HEK293 (cell line): ENCODE measurements around the gene MALL.

Experiments
- CTCF ChIA-PET: fragments of 350-600 bp; formaldehyde crosslinking; extraction: SDS; loops from one replicate; lab custom pipeline; 2021; ENCODE audit warnings: antibody characterized with exemption; lab: Yijun Ruan, JAX
- POLR2A ChIA-PET: fragments of 300-600 bp; formaldehyde crosslinking; extraction: SDS; loops from one replicate; lab custom pipeline; 2020; ENCODE audit warnings: antibody characterized with exemption, inconsistent platforms; lab: Yijun Ruan, JAX
- H3K27ac ChIP-seq: fragments of 200-500 bp; sonication (Bioruptor generic); 2 replicates; pipeline ENCODE4 v1.5.1; 2014; ENCODE audit warnings: low read depth, low read length, control low read depth, inconsistent platforms; ENCODE audit errors: extremely low read depth
- H3K36me3 ChIP-seq, 2 experiments: fragments of 200-500 bp in 1 of 2; sonication (Bioruptor generic) in 1 of 2; 1 replicate in 1 of 2; 2 replicates in 1 of 2; pipeline ENCODE4 v1.5.1; 2014 to 2017; ENCODE audit warnings: inconsistent platforms in 2 of 2, low read length in 2 of 2; ENCODE audit not compliant: control insufficient read depth in 2 of 2, insufficient read depth in 1 of 2
- H3K4me1 ChIP-seq: fragments of 200-500 bp; sonication (Bioruptor generic); 2 replicates; pipeline ENCODE4 v1.5.1; 2014; ENCODE audit warnings: mild to moderate bottlenecking, low read length, inconsistent platforms; ENCODE audit not compliant: control insufficient read depth, insufficient read depth
- H3K4me3 ChIP-seq: 2 replicates; pipeline ENCODE4 v1.5.1; 2011; ENCODE audit warnings: low read depth, mild to moderate bottlenecking, control low read depth, low read length, moderate library complexity
- H3K9me3 ChIP-seq: fragments of 200-500 bp; sonication (Bioruptor generic); 2 replicates; pipeline ENCODE4 v1.5.1; 2014; ENCODE audit warnings: low read depth, low read length, inconsistent platforms; ENCODE audit not compliant: control insufficient read depth, insufficient read depth
- GLIS1 ChIP-seq: fragments of 450-650 bp; formaldehyde crosslinking; IDR thresholded peaks from 2 replicates; pipeline ENCODE4 v1.5.1; 2016; ENCODE audit warnings: missing biosample characterization, missing genetic modification characterization
- KLF9 ChIP-seq: fragments of 450-650 bp; formaldehyde crosslinking; IDR thresholded peaks from 2 replicates; pipeline ENCODE4 v1.5.1; 2016; ENCODE audit warnings: missing biosample characterization, missing genetic modification characterization, low read depth
- TRIM28 ChIP-seq: IDR thresholded peaks from 2 replicates; pipeline ENCODE4 v1.6.1; 2011; ENCODE audit warnings: low read length, control low read depth, borderline replicate concordance
- ZNF133 ChIP-seq: fragments of 450-650 bp; formaldehyde crosslinking; IDR thresholded peaks from 2 replicates; pipeline ENCODE4 v1.5.1; 2016; ENCODE audit warnings: missing biosample characterization, missing genetic modification characterization
- ZNF155 ChIP-seq: fragments of 450-650 bp; formaldehyde crosslinking; IDR thresholded peaks from 2 replicates; pipeline ENCODE4 v1.5.1; 2016; ENCODE audit warnings: missing biosample characterization, missing genetic modification characterization
- ZNF214 ChIP-seq: fragments of 450-650 bp; formaldehyde crosslinking; IDR thresholded peaks from 2 replicates; pipeline ENCODE4 v1.5.1; 2017; ENCODE audit warnings: missing biosample characterization, mild to moderate bottlenecking, missing genetic modification characterization, borderline replicate concordance
- ZNF266 ChIP-seq: fragments of 450-650 bp; formaldehyde crosslinking; IDR thresholded peaks from 2 replicates; pipeline ENCODE4 v1.5.1; 2016; ENCODE audit warnings: missing biosample characterization, missing genetic modification characterization, low read depth
- ZNF785 ChIP-seq: fragments of 450-650 bp; formaldehyde crosslinking; IDR thresholded peaks from 2 replicates; pipeline ENCODE4 v1.5.1; 2016; ENCODE audit warnings: missing biosample characterization, missing genetic modification characterization
- TF ChIP-seq, protein P1 (sequence below): fragments of 450-650 bp; formaldehyde crosslinking; IDR thresholded peaks from 2 replicates; pipeline ENCODE4 v1.5.1; 2016; ENCODE audit warnings: missing biosample characterization, missing genetic modification characterization
- TF ChIP-seq, protein P2 (sequence below): fragments of 450-650 bp; formaldehyde crosslinking; IDR thresholded peaks from 2 replicates; pipeline ENCODE4 v1.5.1; 2017; ENCODE audit warnings: missing biosample characterization, mild to moderate bottlenecking, missing genetic modification characterization, moderate library complexity
- TF ChIP-seq, protein P3 (sequence below): fragments of 450-650 bp; formaldehyde crosslinking; IDR thresholded peaks from 2 replicates; pipeline ENCODE4 v1.5.1; 2016; ENCODE audit warnings: missing biosample characterization, missing genetic modification characterization
- TF ChIP-seq, protein P4 (sequence below): fragments of 450-650 bp; formaldehyde crosslinking; IDR thresholded peaks from 2 replicates; pipeline ENCODE4 v1.5.1; 2016; ENCODE audit warnings: missing biosample characterization, missing genetic modification characterization
- TF ChIP-seq, protein P5 (sequence below): fragments of 450-650 bp; formaldehyde crosslinking; IDR thresholded peaks from 2 replicates; pipeline ENCODE4 v1.5.1; 2016; ENCODE audit warnings: missing biosample characterization, missing genetic modification characterization
- TF ChIP-seq, protein P6 (sequence below): fragments of 450-650 bp; formaldehyde crosslinking; IDR thresholded peaks from 2 replicates; pipeline ENCODE4 v1.5.1; 2016; ENCODE audit warnings: missing biosample characterization, missing genetic modification characterization, borderline replicate concordance
- TF ChIP-seq, protein P7 (sequence below): fragments of 450-650 bp; formaldehyde crosslinking; IDR thresholded peaks from 2 replicates; pipeline ENCODE4 v1.5.0; 2017; ENCODE audit warnings: missing biosample characterization, missing genetic modification characterization, borderline replicate concordance
- TF ChIP-seq, protein P8 (sequence below): fragments of 450-650 bp; formaldehyde crosslinking; IDR thresholded peaks from 2 replicates; pipeline ENCODE4 v1.5.1; 2017; ENCODE audit warnings: missing biosample characterization, missing genetic modification characterization

Gene MALL

DNA sequence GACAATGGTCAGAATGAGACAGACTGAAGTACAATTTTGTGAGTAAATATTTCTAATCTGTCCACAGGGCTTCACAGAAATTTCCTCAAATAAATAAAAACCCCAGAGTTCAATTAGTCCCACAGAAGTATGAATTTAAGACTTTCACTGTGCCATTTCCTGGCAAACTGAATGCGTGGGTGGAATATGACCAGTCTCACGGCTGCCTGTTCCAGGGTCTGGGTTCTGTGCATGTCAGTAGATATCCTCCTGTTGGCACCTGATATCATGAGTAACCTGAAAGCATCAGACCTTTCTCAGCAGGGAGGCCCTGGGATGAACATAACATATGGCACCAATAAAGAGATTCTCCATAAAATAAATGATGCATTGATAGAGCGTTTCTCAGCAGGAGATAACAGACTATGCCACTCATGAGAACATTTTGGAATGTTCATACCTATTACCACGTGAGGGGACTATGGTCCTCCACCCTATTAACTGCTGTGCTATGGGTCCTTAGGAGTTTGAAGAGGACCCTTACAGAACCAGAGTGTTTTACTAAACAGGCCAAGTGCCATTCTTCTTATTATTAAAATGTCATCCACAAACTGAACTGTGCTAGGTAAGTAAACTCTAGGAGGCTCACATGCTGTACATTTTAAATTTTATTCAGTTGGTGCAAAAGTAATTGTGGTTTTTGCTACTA, 10.6 kb upstream of the MALL start:
- Histone ChIP-seq H3K4me3 (no peak overlapping the region), H3K4me1 (0 out of 2 replicates have a peak, but pooled peaks cover 3% of the 10 kb centered on the region), H3K9me3 (no peaks in the 10 kb centered on the region), H3K36me3 (no peaks in the 10 kb centered on the region), H3K27ac (no peak overlapping the region)
- CTCF ChIA-PET: no interaction called here
- POLR2A ChIA-PET: no interaction called here
- TF ChIP-seq, protein P1, sequence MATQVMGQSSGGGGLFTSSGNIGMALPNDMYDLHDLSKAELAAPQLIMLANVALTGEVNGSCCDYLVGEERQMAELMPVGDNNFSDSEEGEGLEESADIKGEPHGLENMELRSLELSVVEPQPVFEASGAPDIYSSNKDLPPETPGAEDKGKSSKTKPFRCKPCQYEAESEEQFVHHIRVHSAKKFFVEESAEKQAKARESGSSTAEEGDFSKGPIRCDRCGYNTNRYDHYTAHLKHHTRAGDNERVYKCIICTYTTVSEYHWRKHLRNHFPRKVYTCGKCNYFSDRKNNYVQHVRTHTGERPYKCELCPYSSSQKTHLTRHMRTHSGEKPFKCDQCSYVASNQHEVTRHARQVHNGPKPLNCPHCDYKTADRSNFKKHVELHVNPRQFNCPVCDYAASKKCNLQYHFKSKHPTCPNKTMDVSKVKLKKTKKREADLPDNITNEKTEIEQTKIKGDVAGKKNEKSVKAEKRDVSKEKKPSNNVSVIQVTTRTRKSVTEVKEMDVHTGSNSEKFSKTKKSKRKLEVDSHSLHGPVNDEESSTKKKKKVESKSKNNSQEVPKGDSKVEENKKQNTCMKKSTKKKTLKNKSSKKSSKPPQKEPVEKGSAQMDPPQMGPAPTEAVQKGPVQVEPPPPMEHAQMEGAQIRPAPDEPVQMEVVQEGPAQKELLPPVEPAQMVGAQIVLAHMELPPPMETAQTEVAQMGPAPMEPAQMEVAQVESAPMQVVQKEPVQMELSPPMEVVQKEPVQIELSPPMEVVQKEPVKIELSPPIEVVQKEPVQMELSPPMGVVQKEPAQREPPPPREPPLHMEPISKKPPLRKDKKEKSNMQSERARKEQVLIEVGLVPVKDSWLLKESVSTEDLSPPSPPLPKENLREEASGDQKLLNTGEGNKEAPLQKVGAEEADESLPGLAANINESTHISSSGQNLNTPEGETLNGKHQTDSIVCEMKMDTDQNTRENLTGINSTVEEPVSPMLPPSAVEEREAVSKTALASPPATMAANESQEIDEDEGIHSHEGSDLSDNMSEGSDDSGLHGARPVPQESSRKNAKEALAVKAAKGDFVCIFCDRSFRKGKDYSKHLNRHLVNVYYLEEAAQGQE: no peak
- no peak for TF ChIP-seq GLIS1 (tag by site-specific recombination)
- no peak for TF ChIP-seq TRIM28
- no peak for TF ChIP-seq ZNF133
- TF ChIP-seq ZNF266 (tag by site-specific recombination): no peak
- TF ChIP-seq ZNF785 (tag by site-specific recombination): no peak
- TF ChIP-seq, protein P2, sequence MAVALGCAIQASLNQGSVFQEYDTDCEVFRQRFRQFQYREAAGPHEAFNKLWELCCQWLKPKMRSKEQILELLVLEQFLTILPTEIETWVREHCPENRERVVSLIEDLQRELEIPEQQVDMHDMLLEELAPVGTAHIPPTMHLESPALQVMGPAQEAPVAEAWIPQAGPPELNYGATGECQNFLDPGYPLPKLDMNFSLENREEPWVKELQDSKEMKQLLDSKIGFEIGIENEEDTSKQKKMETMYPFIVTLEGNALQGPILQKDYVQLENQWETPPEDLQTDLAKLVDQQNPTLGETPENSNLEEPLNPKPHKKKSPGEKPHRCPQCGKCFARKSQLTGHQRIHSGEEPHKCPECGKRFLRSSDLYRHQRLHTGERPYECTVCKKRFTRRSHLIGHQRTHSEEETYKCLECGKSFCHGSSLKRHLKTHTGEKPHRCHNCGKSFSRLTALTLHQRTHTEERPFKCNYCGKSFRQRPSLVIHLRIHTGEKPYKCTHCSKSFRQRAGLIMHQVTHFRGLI (tag by site-specific recombination): no peak
- TF ChIP-seq, protein P3, sequence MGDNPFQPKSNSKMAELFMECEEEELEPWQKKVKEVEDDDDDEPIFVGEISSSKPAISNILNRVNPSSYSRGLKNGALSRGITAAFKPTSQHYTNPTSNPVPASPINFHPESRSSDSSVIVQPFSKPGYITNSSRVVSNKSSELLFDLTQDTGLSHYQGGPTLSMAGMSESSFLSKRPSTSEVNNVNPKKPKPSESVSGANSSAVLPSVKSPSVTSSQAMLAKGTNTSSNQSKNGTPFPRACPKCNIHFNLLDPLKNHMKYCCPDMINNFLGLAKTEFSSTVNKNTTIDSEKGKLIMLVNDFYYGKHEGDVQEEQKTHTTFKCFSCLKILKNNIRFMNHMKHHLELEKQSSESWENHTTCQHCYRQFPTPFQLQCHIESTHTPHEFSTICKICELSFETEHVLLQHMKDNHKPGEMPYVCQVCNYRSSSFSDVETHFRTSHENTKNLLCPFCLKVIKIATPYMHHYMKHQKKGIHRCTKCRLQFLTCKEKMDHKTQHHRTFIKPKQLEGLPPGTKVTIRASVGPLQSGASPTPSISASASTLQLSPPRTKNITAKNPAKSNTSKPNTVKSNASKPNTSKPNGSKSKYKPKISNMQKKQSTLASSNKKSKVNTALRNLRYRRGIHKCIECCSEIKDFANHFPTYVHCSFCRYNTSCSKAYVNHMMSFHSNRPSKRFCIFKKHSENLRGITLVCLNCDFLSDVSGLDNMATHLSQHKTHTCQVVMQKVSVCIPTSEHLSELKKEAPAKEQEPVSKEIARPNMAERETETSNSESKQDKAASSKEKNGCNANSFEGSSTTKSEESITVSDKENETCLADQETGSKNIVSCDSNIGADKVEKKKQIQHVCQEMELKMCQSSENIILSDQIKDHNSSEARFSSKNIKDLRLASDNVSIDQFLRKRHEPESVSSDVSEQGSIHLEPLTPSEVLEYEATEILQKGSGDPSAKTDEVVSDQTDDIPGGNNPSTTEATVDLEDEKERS: no peak
- TF ChIP-seq, protein P4, sequence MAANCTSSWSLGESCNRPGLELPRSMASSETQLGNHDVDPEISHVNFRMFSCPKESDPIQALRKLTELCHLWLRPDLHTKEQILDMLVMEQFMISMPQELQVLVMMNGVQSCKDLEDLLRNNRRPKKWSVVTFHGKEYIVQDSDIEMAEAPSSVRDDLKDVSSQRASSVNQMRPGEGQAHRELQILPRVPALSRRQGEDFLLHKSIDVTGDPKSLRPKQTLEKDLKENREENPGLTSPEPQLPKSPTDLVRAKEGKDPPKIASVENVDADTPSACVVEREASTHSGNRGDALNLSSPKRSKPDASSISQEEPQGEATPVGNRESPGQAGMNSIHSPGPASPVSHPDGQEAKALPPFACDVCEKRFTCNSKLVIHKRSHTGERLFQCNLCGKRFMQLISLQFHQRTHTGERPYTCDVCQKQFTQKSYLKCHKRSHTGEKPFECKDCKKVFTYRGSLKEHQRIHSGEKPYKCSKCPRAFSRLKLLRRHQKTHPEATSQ (tag by site-specific recombination): no peak
- no peak for TF ChIP-seq ZNF155
- TF ChIP-seq ZNF214 (tag by site-specific recombination): no peak
- TF ChIP-seq, protein P5, sequence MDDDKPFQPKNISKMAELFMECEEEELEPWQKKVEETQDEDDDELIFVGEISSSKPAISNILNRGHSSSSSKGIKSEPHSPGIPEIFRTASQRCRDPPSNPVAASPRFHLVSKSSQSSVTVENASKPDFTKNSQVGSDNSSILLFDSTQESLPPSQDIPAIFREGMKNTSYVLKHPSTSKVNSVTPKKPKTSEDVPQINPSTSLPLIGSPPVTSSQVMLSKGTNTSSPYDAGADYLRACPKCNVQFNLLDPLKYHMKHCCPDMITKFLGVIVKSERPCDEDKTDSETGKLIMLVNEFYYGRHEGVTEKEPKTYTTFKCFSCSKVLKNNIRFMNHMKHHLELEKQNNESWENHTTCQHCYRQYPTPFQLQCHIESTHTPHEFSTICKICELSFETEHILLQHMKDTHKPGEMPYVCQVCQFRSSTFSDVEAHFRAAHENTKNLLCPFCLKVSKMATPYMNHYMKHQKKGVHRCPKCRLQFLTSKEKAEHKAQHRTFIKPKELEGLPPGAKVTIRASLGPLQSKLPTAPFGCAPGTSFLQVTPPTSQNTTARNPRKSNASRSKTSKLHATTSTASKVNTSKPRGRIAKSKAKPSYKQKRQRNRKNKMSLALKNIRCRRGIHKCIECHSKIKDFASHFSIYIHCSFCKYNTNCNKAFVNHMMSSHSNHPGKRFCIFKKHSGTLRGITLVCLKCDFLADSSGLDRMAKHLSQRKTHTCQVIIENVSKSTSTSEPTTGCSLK (tag by site-specific recombination): no peak
- TF ChIP-seq, protein P6, sequence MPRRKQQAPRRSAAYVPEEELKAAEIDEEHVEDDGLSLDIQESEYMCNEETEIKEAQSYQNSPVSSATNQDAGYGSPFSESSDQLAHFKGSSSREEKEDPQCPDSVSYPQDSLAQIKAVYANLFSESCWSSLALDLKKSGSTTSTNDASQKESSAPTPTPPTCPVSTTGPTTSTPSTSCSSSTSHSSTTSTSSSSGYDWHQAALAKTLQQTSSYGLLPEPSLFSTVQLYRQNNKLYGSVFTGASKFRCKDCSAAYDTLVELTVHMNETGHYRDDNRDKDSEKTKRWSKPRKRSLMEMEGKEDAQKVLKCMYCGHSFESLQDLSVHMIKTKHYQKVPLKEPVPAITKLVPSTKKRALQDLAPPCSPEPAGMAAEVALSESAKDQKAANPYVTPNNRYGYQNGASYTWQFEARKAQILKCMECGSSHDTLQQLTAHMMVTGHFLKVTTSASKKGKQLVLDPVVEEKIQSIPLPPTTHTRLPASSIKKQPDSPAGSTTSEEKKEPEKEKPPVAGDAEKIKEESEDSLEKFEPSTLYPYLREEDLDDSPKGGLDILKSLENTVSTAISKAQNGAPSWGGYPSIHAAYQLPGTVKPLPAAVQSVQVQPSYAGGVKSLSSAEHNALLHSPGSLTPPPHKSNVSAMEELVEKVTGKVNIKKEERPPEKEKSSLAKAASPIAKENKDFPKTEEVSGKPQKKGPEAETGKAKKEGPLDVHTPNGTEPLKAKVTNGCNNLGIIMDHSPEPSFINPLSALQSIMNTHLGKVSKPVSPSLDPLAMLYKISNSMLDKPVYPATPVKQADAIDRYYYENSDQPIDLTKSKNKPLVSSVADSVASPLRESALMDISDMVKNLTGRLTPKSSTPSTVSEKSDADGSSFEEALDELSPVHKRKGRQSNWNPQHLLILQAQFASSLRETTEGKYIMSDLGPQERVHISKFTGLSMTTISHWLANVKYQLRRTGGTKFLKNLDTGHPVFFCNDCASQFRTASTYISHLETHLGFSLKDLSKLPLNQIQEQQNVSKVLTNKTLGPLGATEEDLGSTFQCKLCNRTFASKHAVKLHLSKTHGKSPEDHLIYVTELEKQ (tag by site-specific recombination): no peak
- TF ChIP-seq, protein P7, sequence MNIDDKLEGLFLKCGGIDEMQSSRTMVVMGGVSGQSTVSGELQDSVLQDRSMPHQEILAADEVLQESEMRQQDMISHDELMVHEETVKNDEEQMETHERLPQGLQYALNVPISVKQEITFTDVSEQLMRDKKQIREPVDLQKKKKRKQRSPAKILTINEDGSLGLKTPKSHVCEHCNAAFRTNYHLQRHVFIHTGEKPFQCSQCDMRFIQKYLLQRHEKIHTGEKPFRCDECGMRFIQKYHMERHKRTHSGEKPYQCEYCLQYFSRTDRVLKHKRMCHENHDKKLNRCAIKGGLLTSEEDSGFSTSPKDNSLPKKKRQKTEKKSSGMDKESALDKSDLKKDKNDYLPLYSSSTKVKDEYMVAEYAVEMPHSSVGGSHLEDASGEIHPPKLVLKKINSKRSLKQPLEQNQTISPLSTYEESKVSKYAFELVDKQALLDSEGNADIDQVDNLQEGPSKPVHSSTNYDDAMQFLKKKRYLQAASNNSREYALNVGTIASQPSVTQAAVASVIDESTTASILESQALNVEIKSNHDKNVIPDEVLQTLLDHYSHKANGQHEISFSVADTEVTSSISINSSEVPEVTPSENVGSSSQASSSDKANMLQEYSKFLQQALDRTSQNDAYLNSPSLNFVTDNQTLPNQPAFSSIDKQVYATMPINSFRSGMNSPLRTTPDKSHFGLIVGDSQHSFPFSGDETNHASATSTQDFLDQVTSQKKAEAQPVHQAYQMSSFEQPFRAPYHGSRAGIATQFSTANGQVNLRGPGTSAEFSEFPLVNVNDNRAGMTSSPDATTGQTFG (tag by site-specific recombination): no peak
- TF ChIP-seq, protein P8, sequence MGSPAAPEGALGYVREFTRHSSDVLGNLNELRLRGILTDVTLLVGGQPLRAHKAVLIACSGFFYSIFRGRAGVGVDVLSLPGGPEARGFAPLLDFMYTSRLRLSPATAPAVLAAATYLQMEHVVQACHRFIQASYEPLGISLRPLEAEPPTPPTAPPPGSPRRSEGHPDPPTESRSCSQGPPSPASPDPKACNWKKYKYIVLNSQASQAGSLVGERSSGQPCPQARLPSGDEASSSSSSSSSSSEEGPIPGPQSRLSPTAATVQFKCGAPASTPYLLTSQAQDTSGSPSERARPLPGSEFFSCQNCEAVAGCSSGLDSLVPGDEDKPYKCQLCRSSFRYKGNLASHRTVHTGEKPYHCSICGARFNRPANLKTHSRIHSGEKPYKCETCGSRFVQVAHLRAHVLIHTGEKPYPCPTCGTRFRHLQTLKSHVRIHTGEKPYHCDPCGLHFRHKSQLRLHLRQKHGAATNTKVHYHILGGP (tag by site-specific recombination): no peak
- no peak for TF ChIP-seq KLF9
- TF ChIP-seq, all 188 proteins: peak for 0
